ENCODE data around the gene CCDC18. TPM values are rescaled to one million over a fixed set of nuclear protein-coding genes. Genes with fewer than 3 reads are reported as not detected.
"Not testable (repeated sequence)": the region's sequence is repeated elsewhere in the genome, so short reads cannot be mapped to it uniquely, and the experiment has no call there.

Gene CCDC18
- total and polyA plus RNA-seq, 5 donors: 2.4 to 5.7 (median 3.0) TPM

- intact Hi-C loops (cut with DNase I): no loop called here
- no peak for ATAC-seq
These were observed 7.7 kb upstream of the CCDC18 start for GRCh38 chr1:93172778-93173177.

GRCh38 chr1:93174638-93175037 lies 5.9 kb upstream of the CCDC18 start:
- DNase-seq; ATAC-seq; H3K4me1 ChIP-seq (ENCODE audit: control insufficient read depth, insufficient read depth, low read length); intact Hi-C loops (cut with DNase I); H3K9me3 ChIP-seq (ENCODE audit: control insufficient read depth, low read length); H3K27me3 ChIP-seq (ENCODE audit: control insufficient read depth, insufficient read depth); H3K4me3 ChIP-seq (ENCODE audit: low read length); H3K27ac ChIP-seq (ENCODE audit: low read length): not testable (repeated sequence)
- 96% methylated on average over 3 of the region's 3 CpGs for WGBS

More at GRCh38 chr1:93172778-93173177, 7.7 kb upstream of the CCDC18 start:
- no peaks in the 10 kb centered on the region for H3K27me3 ChIP-seq (ENCODE audit: control insufficient read depth, insufficient read depth)
- WGBS: 20% methylated on average over 1 of the region's 1 CpG
- H3K27ac ChIP-seq (ENCODE audit: low read length): no peak overlapping the region
- DNase-seq: no peak
- no peaks in the 10 kb centered on the region for H3K9me3 ChIP-seq (ENCODE audit: control insufficient read depth, low read length)
- H3K4me3 ChIP-seq (ENCODE audit: low read length): no peak overlapping the region
- no peaks in the 10 kb centered on the region for H3K4me1 ChIP-seq (ENCODE audit: control insufficient read depth, insufficient read depth, low read length)

- intact Hi-C loops (cut with DNase I): no loop called here
- WGBS: 32% methylated on average over 4 of the region's 4 CpGs
- no peaks in the 10 kb centered on the region for H3K9me3 ChIP-seq (ENCODE audit: control insufficient read depth, low read length)
- ATAC-seq (no peak), DNase-seq (no peak)
- peak overlapping the region; percentile 85 for H3K4me3 ChIP-seq (ENCODE audit: low read length)
- no peaks in the 10 kb centered on the region for H3K4me1 ChIP-seq (ENCODE audit: control insufficient read depth, insufficient read depth, low read length)
- no peaks in the 10 kb centered on the region for H3K27me3 ChIP-seq (ENCODE audit: control insufficient read depth, insufficient read depth)
- H3K27ac ChIP-seq (ENCODE audit: low read length): no peak overlapping the region
These were observed 2.5 kb upstream of the CCDC18 start for GRCh38 chr1:93177991-93178390.

GRCh38 chr1:93178418-93178817 lies 2.1 kb upstream of the CCDC18 start:
- H3K9me3 ChIP-seq (ENCODE audit: control insufficient read depth, low read length): no peaks in the 10 kb centered on the region
- H3K27me3 ChIP-seq (ENCODE audit: control insufficient read depth, insufficient read depth): no peaks in the 10 kb centered on the region
- DNase-seq (no peak), ATAC-seq (no peak)
- intact Hi-C loops (cut with DNase I): no loop called here
- 28% methylated on average over 5 of the region's 5 CpGs for WGBS
- peak overlapping the region; percentile 85 for H3K4me3 ChIP-seq (ENCODE audit: low read length)
- H3K27ac ChIP-seq (ENCODE audit: low read length): no peak overlapping the region
- H3K4me1 ChIP-seq (ENCODE audit: control insufficient read depth, insufficient read depth, low read length): no peaks in the 10 kb centered on the region

GRCh38 chr1:93179886-93180722 lies 420 bp upstream of the CCDC18 start, which contains the start of gene TMED5:
Gene TMED5 (minus strand): TSS chr1:93180413. CDS start chr1:93180242, 171 bp downstream.
- Histone ChIP-seq H3K4me1 (ENCODE audit: control insufficient read depth, insufficient read depth, low read length) (no peaks in the 10 kb centered on the region), H3K9me3 (ENCODE audit: control insufficient read depth, low read length) (no peaks in the 10 kb centered on the region), H3K27me3 (ENCODE audit: control insufficient read depth, insufficient read depth) (no peaks in the 10 kb centered on the region), H3K27ac (ENCODE audit: low read length) (peak within 1 kb of the TSS; percentile 100), H3K4me3 (ENCODE audit: low read length) (peak within 1 kb of the TSS; percentile 85)
- under 1% methylated on average over 78 of the region's 78 CpGs for WGBS
- ATAC-seq (peak; percentile 99), DNase-seq (peak; percentile 99)
- intact Hi-C loops (cut with DNase I): no loop called here

GRCh38 chr1:93186667-93187066 lies 6.1 kb downstream of the CCDC18 start:
- WGBS: 87% methylated on average over 1 of the region's 1 CpG
- DNase-seq: no peak

GRCh38 chr1:93190432-93190831 lies 9.9 kb downstream of the CCDC18 start:
- ATAC-seq (no peak), DNase-seq (no peak)
- WGBS: over 99% methylated on average over 3 of the region's 3 CpGs
- Histone ChIP-seq H3K4me3 (ENCODE audit: low read length) (no peak overlapping the region), H3K27ac (ENCODE audit: low read length) (no peak overlapping the region), H3K27me3 (ENCODE audit: control insufficient read depth, insufficient read depth) (no peaks in the 10 kb centered on the region), H3K9me3 (ENCODE audit: control insufficient read depth, low read length) (no peaks in the 10 kb centered on the region), H3K4me1 (ENCODE audit: control insufficient read depth, insufficient read depth, low read length) (no peaks in the 10 kb centered on the region)
- intact Hi-C loops (cut with DNase I): no loop called here

More at GRCh38 chr1:93186667-93187066, 6.1 kb downstream of the CCDC18 start:
- H3K4me1 ChIP-seq (ENCODE audit: control insufficient read depth, insufficient read depth, low read length): no peaks in the 10 kb centered on the region
- no peaks in the 10 kb centered on the region for H3K27me3 ChIP-seq (ENCODE audit: control insufficient read depth, insufficient read depth)
- no peaks in the 10 kb centered on the region for H3K9me3 ChIP-seq (ENCODE audit: control insufficient read depth, low read length)
- ATAC-seq: no peak
- no peak overlapping the region for H3K4me3 ChIP-seq (ENCODE audit: low read length)
- H3K27ac ChIP-seq (ENCODE audit: low read length): no peak overlapping the region
- intact Hi-C loops (cut with DNase I): no loop called here

GRCh38 chr1:93194231-93194990 lies 13.9 kb downstream of the CCDC18 start:
- no peaks in the 10 kb centered on the region for H3K9me3 ChIP-seq (ENCODE audit: control insufficient read depth, low read length)
- ATAC-seq (no peak), DNase-seq (no peak)
- no peaks in the 10 kb centered on the region for H3K4me1 ChIP-seq (ENCODE audit: control insufficient read depth, insufficient read depth, low read length)
- no peaks in the 10 kb centered on the region for H3K27me3 ChIP-seq (ENCODE audit: control insufficient read depth, insufficient read depth)
- WGBS: 82% methylated on average over 4 of the region's 4 CpGs
- H3K27ac ChIP-seq (ENCODE audit: low read length): no peak overlapping the region
- H3K4me3 ChIP-seq (ENCODE audit: low read length): no peak overlapping the region
- intact Hi-C loops (cut with DNase I): no loop called here

- 82% methylated on average over 1 of the region's 1 CpG for WGBS
- DNase-seq (no peak), ATAC-seq (no peak)
- H3K27me3 ChIP-seq (ENCODE audit: control insufficient read depth, insufficient read depth): no peaks in the 10 kb centered on the region
- H3K4me1 ChIP-seq (ENCODE audit: control insufficient read depth, insufficient read depth, low read length): no peaks in the 10 kb centered on the region
- H3K9me3 ChIP-seq (ENCODE audit: control insufficient read depth, low read length): no peaks in the 10 kb centered on the region
- intact Hi-C loops (cut with DNase I): no loop called here
- H3K4me3 ChIP-seq (ENCODE audit: low read length): no peak overlapping the region
- H3K27ac ChIP-seq (ENCODE audit: low read length): no peak overlapping the region
These were observed 16.1 kb downstream of the CCDC18 start for GRCh38 chr1:93196591-93196990.

GRCh38 chr1:93199150-93199549 lies 18.6 kb downstream of the CCDC18 start:
- Histone ChIP-seq H3K27me3 (ENCODE audit: control insufficient read depth, insufficient read depth) (no peaks in the 10 kb centered on the region), H3K9me3 (ENCODE audit: control insufficient read depth, low read length) (no peaks in the 10 kb centered on the region), H3K27ac (ENCODE audit: low read length) (no peak overlapping the region), H3K4me3 (ENCODE audit: low read length) (no peak overlapping the region), H3K4me1 (ENCODE audit: control insufficient read depth, insufficient read depth, low read length) (no peaks in the 10 kb centered on the region)
- DNase-seq (peak in 1 of 3 donors; percentile 29), ATAC-seq (no peak)
- intact Hi-C loops (cut with DNase I): no loop called here
- 96% methylated on average over 9 of the region's 9 CpGs for whole genome bisulfite sequencing

GRCh38 chr1:93200086-93200620 lies 19.6 kb downstream of the CCDC18 start:
- no peak overlapping the region for H3K27ac ChIP-seq (ENCODE audit: low read length)
- no peak overlapping the region for H3K4me3 ChIP-seq (ENCODE audit: low read length)
- H3K27me3 ChIP-seq (ENCODE audit: control insufficient read depth, insufficient read depth): no peaks in the 10 kb centered on the region
- intact Hi-C loops (cut with DNase I): no loop called here
- no peaks in the 10 kb centered on the region for H3K9me3 ChIP-seq (ENCODE audit: control insufficient read depth, low read length)
- no peaks in the 10 kb centered on the region for H3K4me1 ChIP-seq (ENCODE audit: control insufficient read depth, insufficient read depth, low read length)
- no peak for ATAC-seq
- no peak for DNase-seq
- 96% methylated on average over 6 of the region's 6 CpGs for WGBS
